Measurements from ENCODE around the gene AP3S1.
A peak's percentile ranks its signal among the peaks of the same experiment; 100 is the strongest.
"Not testable (repeated sequence)": the region's sequence is repeated elsewhere in the genome, so short reads cannot be mapped to it uniquely, and the experiment has no call there.

AP3S1 gene

DNA sequence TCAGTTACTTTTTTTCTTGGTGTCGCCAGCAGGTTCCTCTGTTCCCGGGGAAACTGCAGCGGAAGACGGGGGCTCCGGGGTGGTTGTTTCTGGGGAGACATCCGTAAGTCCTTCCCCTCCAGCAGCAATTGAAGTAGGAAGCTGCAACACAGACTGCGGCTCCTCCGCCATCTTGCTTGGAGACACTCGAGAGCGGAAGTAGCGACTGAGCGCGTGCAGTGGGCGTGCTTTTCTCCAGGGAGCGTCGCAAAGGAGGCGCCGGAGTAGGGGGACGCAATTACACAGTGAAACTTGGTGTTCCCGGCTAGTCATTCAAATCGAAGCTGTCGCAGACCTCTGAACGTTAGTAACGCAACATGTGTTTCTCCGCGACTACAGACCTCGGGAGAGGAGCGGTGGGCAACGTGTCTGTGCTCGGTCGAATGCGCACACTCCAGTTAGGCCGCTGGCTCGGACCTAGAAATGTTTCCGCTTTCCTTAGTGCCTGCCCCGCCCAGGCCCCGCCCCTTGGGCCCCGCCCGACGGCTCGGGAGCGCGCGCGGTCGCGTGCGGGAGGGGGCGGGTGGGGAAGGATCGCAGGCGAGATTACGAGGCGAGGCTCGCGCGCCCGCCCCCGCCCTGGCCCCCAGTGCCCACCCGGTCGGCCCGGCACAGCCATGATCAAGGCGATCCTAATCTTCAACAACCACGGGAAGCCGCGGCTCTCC, at the start of gene AP3S1, which contains the start of gene ATG12:
Gene AP3S1, plus strand, starts transcription at position 554 of the 707 bp plus-strand sequence. Its CDS starts 103 bp downstream, at position 657.
Gene ATG12, minus strand, starts transcription at position 184 of the 707 bp plus-strand sequence. Its CDS starts 13 bp downstream, at position 171.
- DNase-seq: peak; percentile 82

DNA sequence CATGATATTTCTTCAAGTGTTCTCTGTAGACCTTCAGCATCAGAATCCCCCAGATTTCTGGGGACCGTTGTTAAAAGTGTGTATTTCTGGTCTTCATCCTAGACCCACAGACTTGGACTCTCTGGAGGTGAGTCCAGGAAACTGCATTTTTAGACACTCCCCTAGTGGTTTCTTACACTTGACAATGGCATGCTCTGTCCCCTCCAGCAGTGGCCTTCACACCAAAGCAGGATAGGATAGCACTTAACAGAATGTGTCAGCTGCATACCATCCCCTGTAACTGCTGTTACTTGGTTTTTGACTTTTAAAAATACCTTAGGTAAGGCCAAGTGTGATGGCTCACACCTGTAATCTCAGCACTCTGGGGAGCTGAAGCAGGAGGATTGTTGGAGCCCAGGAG, 46.0 kb upstream of the AP3S1 start:
- no peak for DNase-seq

DNA sequence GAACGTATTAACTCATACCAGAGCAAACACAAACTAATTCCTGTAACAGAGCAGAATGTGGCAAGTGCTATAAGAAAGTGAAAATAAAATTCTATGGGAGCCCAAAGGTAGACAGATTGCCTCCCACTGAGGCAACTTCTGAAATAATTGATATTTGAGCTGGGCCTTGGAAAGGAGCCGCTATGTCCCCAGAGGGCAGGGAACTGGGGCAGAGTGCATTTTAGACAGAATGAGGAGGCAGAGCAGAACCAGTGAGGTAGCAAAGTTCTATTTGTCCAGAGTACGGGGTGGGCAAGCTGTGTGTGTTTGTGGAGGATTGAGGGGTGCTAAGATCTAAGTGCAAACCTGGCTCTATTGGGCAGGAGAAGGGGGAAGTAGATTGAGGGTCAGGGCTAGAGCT, 45.1 kb upstream of the AP3S1 start:
- DNase-seq: no peak

DNA sequence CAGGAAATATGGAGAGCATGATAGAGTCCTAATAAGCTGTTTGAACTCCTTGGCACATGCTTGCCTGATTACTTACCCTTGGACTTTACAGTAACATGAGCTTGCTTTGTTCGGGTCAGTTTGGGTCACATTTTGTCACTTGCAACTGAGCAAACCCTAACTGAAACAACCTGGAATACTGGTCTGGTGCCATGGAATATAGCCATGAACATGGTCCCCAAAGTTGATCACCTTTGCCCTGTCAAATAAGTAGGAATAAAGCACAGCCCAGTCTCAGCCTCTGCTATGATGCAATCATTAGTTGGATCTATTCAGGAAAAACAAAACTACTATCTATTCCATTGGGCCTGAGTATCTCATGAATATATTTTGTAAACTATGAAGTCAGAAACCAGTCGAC, 43.5 kb upstream of the AP3S1 start:
- no peak for DNase-seq

DNA sequence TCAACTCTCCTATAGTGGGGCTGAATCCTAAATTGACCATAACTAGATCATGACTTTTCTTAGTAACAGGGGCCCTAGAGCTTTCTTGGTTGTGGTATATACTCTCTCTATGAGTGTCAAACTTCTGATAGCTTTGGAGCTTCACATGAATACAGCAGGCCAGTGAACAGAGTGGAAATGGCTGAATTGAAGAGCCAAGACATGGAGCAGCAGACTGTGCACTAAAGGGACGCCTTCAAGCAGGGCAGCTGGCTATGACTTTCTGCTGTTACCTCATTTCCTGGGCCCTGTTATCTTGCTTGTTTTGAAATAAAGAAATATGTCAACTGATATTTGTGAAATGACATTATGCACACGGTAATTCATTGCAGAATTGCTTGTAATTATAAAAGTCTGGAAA, 41.6 kb upstream of the AP3S1 start:
- DNase-seq: no peak

DNA sequence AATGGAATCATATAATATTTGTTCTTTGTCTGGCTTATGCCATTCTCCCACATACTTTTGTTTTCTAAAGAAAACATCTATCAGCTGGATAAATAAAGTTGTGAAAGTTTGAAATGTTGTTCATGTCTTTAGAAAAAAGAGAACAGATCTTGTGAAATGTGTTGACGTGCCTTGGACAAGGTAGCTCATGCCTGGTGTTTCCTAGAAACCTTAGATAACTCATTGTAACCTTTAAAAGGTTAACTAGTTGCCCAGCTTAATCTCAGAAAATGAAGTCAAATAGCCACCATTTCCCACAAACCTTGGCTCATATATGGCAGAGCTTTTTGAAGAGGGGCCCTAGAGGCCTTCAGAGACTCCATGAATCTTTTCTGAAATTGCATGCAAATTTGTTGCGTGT, 40.6 kb upstream of the AP3S1 start:
- DNase-seq: no peak

DNA sequence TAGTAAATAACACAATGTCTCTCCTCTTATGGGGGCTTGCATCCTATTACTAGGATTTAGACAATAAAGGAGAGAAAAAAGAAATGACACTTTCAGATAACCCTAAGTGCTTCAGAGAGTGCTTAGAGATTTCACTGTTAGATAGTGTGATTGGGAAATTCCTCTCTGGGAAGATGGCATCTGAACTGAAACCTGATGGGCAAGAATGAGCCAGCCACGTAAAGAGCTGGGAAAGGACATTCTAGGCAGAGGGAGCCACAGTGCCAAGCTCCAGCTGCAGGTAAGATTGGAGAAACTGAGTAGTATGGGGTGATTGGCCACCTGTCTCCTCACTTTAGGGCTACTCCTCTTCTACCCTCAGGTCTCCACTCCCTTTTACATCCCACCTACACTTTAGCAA, 39.8 kb upstream of the AP3S1 start:
- DNase-seq: no peak

DNA sequence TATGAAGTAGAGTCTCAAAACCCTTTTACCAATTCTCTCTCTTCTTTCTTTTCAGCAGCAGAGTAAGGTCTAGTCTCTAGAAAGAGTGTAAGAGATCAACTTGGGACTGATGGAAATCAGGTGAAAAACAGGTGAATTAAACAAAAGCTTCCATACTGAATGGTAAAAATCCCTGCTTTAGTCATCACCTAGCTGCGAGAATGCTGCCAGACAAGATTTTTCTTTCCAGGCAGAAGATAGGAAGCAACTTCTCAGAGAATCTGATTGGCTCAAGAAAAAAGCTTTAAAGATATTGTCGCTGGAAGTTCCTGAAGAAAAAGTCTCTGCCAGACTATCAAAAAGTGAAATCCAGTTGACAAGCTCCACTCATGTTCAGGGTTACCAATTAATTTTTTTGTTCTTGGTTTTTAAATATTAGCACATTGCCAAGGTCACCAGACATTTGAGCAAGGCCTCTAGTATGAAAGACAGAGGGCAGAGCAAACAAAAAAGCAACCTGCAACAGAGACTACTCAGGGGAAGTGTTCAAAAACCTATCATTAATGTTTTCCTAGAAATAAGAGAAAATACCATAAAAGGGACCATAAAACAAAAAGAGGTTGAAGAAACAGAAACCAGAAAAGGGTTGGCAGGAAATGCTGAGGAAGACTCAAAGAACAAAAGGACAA, 34.6 kb upstream of the AP3S1 start:
- DNase-seq: no peak

DNA sequence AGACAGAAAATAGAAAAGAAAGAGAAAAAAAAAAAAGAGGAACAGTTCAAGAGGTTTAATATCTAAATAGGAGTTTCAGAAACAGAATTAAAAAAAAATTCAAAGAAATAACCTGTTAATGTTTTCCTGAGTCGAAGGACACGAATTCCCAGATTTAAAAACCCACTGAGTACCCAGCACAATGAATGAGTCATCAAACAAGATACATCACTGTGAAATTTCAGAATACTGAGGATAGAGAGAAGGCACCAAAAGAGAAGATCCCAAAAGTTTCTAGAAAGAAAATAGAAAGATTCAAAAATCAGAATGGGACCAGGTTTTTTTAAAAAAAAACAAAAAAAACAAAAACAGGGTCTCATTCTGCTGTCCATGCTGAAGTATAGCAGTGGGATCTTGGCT, 34.1 kb upstream of the AP3S1 start:
- DNase-seq: no peak

DNA sequence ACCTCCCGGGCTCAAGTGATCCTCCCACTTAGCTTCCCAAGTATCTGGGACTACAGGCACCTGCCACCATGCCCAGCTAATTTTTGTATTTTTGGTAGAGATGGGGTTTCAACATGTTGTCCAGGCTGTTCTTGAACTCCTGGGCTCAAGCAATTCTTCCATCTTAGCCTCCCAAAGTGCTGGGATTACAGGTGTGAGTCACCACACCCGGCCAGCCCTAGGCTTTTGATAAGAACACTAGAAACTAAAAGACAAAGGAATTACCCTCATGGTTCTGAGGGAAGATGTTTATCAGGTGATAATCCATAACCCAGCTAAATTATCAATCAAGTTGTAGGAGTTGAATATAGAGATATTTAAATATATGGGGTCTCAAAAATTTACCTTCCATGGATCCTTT, 33.7 kb upstream of the AP3S1 start:
- DNase-seq: not testable (repeated sequence)

DNA sequence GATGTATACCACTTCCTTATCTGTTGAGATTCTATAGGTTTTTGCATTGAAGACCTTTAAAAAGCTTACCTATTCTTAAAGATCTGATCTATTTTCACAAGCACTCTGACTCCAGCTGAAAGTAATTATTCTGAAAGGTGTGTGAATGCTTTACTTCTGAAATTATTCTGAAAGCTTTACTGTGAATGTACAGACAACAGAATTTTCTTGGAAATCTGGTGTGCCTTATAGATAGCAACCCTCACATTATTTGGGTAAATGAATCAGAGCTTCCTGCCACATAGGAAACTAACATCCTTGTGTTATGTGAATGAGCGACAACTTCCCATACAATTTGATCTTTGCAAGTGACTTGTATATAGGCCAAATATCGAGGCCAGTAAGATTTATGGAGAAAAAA, 31.8 kb upstream of the AP3S1 start:
- DNase-seq: no peak

DNA sequence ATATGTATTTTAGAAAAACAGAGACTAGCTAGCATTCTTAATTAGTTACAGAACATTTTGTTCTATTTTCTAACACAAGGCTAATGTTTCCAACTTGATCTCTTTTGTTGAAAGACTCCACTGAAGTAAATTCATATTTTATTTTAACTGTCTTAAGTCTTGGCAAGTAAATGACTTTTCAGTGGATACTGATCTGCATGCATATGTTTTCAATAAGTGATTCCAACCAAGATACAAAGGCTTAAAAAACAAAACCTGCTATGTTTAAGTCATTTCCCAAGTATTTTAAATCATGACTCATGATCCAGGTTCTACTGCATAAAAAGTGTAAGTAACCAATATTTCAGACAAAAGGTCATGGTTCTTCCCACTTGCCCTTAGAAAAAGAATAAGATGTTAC, 31.0 kb upstream of the AP3S1 start:
- DNase-seq: no peak

DNA sequence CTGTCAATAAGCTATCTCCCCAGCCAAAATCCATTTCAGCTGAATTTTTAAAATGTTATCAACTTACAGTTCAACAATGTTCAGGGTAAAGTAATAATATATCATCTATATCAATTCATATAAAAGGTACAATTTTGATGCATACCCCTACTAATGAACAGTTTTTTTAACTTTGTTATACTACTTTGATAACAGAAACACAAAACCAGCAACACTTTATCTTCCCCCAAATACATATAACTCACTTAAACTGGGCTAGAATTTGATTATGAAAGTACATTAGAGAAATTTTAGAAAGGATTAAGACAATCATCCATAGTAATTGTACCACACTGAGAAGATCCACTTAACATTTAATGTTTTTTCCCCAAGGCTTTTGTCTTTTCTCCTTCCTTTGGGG, 30.3 kb upstream of the AP3S1 start:
- no peak for DNase-seq

DNA sequence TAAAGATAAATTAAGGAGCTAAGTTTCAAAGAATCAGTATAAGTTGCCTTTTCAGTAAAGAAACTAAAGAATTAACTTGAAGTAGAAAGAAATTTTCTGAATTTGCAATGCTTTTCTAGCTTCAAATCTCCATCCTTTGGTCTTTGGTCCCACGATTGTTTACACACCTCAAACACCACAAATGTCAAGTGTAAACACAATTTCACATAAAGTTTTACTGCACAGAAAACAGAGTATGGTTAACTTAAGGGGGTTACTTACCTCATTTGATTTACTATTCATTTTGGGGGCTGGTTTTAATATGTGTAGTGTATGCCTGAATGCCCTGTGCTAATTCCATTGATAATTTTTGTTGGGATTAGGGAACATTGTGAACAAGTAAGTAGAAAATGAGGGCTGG, 29.4 kb upstream of the AP3S1 start:
- no peak for DNase-seq

DNA sequence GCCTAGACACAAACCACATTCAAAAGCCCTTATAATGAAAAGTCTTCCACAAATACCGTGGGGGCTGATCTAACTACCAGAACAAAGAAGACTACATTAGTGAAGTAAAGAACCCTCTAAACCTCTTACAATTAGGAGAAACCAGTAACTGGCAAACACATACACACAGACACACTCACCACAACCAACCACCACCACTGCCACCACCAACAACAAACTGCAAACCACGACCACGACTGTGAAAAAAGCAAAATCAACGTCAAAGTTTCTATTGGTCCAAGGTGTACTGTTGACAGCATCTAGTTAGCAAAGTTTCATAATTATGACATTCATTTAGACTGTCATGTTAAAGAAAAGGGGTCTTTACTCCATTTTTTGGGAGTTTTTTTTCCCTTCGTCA, 28.0 kb upstream of the AP3S1 start:
- DNase-seq: no peak

DNA sequence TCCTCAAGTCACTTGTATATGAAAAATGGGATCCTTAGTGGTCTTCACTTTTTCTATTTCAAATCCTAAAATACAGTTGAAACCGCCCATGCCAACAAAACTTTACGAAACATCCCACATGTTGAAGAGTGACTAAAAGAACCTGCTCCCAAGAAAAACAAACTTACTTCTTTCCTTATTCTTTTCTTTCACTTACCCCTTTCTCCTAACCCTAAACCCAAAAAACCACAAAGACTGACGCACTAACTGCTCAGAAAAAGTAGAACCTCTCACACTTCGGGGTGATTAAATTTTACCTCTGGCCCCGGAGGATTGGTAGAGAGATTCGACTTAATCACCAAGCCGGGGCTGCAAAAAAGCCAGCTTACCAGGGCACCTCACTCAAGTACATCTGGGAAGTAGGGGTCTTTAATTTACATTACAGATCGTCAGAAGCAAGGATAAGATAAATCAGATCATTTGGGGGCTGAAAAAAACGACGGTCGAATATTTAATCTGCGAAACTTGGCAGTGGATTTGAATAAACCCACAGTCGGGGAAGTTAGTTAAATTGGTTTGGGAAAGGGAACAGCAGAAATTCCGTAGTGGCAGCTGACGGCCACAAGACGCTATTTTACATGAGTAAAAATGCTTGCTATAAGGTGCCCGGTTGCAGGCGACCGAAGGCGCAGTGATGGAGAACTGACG, 26.6 kb upstream of the AP3S1 start:
- no peak for DNase-seq

DNA sequence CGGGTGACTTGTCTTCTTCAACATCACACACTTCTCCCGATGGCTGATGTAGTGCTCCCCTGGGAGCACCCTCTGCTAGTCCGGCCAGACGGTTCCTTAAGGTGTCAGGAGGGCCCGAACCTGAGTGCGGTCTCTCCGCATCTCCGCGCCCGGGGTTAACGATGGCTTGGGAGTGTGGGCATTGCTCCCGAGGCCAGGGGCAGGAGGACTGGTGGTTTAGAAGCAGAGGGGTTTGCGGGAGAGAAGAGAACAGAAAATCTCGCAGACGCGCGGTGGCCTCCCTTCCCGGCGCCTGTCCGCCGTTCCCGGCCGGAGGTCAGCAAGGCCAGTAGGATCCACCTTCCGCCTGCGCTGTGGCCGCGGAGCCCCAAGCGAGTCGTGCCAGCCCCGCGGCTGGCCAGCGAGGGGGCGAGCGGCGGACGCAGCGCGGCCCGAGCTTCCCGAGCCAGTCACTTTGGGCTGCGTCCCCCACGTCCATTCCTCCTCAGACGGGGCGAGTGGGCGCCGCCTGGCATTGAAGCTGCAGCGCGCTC, 26.0 kb upstream of the AP3S1 start:
- no peak for DNase-seq

DNA sequence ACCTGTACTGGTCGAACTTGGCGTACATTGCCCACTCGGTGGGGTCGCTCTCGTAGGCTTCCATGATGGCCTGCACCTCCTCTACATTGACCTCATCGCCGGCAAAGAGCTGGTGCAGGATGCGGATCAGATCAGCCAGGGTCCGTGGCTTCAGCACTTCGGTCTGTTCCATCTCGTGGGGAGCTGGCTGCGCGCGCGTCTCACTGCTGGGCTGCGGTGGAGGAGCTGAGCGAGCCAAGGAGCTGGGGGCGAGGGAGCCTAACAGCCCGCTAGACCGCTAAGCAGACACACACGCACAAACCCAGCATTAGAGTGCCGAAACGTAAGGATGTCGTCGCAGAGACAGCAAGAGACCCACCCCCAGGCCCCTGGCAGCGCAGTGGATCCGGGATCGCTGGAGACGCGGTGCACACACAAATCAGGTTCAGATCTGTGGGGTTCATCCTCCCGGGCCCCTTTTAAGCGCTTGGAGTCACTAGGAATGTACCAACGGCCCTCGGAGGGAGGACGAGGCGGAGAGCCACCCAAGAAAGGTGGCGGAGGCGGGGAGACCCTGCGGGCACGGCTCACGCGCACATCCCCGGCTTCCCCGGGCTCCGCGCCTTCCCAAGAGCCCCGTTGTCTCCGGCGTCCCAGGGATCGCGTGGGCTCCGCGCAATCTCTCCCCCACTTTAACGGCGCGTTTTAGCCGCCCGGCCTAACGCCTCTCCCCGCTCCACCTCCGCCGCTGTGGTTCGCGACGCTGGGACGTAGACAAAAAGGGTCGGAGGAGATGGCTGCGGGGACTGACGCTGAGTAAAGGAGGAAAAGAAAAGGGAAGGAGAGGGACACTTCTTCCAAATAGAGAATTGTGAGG, 25.3 kb upstream of the AP3S1 start, which contains the start of gene CDO1:
Gene CDO1, minus strand, starts transcription at position 434 of the 856 bp plus-strand sequence. Its CDS starts 262 bp downstream, at position 172.
- no peak for DNase-seq

DNA sequence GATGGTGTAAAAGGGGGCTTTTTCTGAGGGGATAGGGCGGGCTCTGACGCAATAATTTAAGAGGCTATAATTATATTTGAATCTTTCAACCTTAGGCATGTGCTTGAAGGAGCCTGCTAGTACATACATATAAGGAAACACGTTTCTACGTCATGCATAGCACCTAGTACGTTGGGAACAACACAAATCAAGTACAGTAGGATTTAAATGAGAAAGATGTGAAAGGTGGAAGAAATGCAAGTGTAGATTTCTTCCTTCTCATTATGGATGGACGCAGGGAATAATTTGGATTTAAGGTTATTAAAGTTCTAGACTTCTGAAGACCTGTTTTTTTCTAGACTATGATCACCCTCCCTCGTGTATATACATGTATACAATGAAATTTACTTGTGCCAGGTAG, 24.3 kb upstream of the AP3S1 start:
- no peak for DNase-seq

DNA sequence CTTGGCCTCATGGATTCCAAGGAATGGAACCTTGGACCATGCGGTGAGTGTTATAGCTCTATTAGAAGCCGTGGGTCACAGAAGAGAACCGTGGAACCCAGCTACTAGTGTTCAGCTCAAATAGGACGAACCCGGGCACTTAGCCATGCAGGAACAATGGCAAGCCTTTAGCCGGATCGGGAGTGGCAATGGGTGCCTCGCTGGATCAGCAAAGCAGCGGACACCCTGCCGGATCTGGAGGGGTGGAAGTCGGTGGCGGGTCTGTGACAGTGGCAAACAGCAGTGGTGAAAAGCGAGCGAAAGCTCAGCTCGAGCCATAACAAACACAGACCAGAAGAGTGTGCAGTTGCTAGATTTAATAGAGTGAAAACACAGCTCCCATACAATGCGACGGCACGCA, 22.9 kb upstream of the AP3S1 start:
- no peak for DNase-seq

DNA sequence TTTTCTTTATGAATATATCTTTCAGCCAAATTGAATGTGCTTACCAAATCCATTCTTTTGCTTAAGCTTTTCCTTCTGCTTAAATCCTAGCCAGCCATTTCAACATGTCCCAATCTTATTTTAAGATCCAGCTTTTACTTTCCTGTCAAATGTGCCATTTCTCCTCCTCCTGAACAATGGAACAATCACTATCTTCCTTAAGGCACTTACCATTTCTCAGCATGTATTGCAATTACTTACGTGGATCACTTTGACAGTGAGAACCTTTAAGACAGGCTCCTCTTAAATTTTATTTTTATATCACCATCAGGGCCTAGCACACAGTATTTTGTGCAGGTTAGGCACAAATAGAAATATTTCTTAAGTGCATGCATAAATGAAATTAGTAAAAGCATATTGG, 20.9 kb upstream of the AP3S1 start:
- DNase-seq: no peak

DNA sequence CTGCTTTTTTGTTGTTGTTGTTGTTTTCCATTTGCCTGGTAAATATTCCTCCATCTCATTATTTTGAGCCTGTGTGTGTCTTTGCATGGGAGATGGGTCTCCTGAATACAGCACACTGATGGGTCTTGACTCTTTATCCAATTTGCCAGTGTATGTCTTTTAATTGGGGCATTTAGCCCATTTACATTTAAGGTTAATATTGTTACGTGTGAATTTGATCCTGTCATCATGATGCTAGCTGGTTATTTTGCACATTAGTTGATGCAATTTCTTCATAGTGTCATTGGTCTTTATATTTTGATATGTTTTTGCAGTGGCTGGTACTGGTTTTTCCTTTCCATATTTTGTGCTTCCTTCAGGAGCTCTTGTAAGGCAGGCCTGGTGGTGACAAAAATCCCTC, 16.8 kb upstream of the AP3S1 start:
- not testable (repeated sequence) for DNase-seq

DNA sequence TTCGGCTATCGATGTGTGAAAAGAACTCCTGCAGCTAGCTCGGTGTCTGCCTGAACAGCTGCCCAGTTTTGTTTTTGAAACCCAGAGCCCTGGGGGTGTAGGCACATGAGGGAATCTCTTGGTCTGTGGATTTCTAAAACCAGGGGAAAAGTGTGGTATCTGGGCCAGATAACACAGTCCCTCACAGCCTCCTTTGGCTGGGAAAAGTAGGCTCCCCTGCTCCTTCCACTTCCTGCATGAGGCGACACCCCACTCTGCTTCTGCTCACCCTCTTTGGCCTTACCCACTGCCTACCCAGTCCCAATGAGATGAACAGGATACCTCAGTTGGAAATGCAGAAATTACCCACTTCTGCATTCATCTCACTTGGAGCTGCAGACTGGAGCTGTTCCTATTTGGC, 15.8 kb upstream of the AP3S1 start:
- DNase-seq: no peak
